Muscle of back (tissue), 11 donors: Measurements from ENCODE around the gene CLIC4. TPM values are rescaled to one million over a fixed set of nuclear protein-coding genes. Genes with fewer than 3 reads are reported as not detected.
A peak's percentile ranks its signal among the peaks of the same experiment; 100 is the strongest.
"Not testable (repeated sequence)": the region's sequence is repeated elsewhere in the genome, so short reads cannot be mapped to it uniquely, and the experiment has no call there.

Source experiments
- DNase-seq, 3 donors: peaks; one replicate each; pipeline versions ENCODE4 v3.0.0 to v3.0.0-alpha.2; 2013
- polyA plus RNA-seq, 10 donors: library from polyadenylated mRNA; unstranded; fragments of 120-200 nt; gene quantifications; one replicate each; pipeline ENCODE4 v1.2.1, GENCODE V29; 2013; ENCODE audit not compliant: insufficient read length in 10 of 10

The CLIC4 gene
- polyA plus RNA-seq, 10 donors = 119 to 173 (median 157) TPM

DNA sequence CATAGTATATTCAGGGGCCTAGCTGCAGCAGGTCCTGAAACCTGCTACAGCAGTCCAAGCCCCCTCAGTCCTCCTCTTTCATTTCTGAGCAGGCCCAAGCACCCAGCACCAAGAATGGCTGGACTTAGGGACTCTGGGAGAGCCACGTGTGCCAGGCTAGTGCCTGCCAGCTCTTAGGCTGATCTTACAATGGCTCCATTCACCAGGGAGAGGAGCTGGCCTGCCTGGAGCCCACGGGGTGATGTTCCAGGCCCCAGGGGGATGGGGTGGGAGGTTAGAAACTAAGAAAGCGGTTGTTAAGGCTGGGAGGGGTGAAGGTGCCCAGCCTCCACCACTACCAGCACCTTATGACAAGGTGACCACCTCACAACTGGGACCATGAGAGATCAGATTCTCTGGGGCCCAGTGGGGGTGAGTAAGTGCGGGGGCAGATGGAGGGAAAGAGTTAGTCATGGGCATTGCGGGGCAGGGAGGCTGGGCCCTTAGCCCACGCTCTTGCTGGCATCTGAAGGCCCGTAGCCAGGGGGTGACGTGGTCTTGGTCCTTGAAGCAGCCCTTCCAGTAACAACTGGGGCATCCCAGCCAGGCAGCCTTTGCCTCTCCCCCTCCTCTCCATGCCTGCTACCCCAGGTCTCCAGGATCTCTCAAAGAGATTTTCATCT, 30.3 kb upstream of the CLIC4 start:
- DNase-seq = no peak

GRCh38 chr1:24715658-24716057, 29.6 kb upstream of the CLIC4 start:
- DNase-seq = no peak

DNA sequence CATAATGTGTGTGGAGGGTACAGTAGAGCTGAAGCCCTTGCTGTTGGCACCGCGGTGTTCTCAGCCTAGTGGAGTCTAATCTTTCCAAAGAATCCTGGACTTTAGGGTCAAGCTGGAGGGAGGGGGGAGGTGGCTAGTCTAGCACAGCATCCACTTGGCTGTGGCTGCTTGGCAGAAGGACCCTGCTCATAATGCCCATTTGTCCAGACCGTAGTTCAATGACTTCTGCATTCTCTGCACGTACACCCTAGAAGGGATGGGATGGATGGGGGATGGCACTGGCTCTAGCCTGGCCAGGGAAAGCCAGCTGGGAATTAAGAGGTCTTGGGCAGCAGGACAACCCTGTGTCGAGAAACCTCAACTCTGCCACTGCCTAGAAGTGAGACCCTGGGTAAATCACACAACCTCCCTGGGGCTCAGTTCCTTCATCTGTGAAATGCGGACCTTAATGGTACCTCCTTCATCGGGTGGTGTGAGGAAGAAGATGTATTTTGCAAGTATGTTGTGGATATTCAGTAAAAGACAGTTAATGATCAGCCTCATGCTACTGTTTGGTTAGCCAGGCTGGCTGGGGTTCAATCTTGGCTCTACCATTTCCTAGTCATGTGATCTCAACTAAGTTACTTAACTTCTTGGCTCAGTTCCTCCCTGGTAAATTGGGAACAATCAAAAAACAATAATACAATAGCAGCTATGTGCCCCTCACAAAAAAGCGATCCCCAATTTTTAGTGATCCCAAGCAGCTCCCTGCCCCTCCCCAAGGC, 27.2 kb upstream of the CLIC4 start:
- no peak for DNase-seq

DNA sequence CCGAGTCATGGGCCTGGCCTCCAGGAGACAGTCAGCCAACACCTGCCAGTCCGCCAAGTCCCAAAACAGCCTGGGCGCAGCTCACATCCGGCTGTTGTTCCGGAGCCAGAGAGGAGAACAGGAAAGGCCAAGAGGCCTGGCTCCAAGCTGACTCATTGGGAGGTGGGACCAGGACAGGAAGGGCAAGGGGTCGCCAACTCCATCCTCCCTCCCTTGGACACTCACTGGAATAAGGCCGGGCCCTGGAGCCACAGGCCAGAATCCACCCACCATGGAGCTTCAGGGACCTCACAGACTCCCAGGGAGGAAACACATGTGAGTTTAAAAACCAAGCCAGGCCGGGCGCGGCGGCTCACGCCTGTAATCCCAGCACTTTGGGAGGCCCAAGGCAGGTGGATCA, 25.1 kb upstream of the CLIC4 start:
- DNase-seq = peak in 2 of 3 donors; percentile 68 to 81

DNA sequence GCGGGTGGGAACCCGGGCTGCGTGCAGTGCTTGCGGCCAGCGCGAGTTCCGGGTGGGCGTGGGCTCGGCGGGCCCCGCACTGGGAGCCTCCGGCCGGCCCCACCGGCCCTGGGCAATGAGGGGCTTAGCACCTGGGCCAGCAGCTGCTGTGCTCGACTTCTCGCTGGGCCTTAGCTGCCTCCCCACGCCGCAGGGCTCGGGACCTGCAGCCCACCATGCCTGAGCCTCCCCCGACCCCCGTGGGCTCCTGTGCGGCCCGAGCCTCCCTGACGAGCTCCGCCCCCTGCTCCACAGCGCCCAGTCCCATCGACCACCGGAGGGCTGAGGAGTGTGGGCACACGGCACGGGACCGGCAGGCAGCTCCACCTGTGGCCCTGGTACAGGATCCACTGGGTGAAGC, 23.7 kb upstream of the CLIC4 start:
- DNase-seq = no peak

GRCh38 chr1:24722073-24723035, 22.9 kb upstream of the CLIC4 start:
- DNase-seq = not testable (repeated sequence)

DNA sequence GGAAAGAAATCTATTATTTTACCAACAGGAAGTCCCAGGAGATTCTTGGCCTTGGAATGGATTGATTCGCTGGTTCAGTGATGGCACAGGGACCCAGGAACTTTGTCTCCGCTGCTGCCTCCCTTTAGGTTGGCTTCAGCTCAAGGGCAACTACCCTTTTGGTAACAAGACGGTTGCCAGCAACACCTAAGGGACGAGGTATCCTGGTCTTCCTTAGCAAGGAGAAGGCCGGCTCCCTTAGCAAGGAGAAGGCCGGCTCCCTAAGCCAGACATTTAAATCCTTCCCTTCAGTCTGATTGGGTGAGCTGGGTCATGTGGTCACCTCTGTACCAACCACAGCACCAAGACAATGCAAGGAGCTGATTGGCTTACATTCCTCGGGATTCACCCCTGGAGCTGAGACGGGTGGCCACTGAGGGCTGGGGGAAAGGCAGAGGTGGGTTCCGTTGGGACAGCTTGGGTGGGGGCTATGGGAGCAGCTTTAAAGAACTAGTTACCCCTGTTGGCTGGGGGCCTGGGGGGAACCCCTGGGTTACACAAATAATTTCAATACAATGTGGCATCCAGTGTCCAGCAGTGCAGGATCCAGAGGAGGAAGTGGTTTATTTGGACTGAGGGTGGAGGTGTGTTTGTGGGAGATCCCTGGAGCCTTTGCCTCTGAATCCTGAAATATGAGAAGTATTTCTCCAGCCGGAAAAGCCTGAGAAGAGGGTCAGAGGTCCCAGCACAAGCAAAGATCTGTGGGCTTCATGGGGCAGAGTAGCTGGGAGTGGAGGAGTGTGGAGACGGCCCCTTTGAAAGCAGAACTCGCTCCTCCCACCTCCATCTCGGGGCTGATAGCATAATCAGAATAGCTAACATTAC, 20.7 kb upstream of the CLIC4 start:
- peak in 1 of 3 donors; percentile 36 for DNase-seq

DNA sequence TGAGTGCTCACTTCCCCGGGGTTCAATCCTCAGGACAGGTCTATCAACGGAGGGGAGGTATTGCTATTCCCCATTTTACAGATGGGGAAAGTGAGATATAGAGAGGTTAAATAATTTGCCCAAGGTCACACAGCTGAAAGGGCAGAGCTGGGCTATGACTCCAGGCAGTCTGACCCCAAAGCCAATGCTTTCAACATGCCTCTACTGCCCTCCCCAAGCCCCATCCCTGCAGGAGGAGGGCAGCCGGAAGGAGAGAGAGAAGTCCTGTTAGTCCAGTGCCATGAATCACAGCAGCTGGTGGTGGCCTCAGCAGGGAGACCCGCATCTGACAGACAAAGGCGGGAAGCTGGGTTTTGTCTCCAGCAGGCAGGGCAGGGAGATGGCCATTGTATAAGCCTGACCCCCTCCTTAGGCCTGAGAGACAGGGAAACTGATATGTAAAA, 20.0 kb upstream of the CLIC4 start:
- no peak for DNase-seq

GRCh38 chr1:24726741-24727140, 18.5 kb upstream of the CLIC4 start:
- no peak for DNase-seq

GRCh38 chr1:24727501-24728216, 17.6 kb upstream of the CLIC4 start:
- DNase-seq = peak; percentile 40 to 72 (median 53)

DNA sequence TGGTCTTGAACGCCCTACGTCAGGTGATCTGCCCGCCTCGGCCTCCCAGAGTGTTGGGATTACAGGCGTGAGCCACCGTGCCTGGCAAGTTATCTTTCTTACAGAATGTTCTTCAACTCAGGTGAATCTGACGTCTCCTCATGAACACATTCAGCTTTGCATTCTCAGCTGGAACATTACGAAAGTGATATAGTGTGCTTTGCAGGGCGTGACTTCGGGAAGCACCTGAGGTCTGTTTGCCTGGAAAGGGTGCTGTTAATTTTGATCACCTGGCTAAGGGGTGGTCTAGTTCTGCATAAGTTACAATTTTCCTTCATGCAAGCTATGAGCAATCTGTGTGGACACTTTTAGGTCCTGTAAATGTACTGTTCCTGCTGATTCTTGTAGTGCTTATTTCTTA, 16.3 kb upstream of the CLIC4 start:
- no peak for DNase-seq

DNA sequence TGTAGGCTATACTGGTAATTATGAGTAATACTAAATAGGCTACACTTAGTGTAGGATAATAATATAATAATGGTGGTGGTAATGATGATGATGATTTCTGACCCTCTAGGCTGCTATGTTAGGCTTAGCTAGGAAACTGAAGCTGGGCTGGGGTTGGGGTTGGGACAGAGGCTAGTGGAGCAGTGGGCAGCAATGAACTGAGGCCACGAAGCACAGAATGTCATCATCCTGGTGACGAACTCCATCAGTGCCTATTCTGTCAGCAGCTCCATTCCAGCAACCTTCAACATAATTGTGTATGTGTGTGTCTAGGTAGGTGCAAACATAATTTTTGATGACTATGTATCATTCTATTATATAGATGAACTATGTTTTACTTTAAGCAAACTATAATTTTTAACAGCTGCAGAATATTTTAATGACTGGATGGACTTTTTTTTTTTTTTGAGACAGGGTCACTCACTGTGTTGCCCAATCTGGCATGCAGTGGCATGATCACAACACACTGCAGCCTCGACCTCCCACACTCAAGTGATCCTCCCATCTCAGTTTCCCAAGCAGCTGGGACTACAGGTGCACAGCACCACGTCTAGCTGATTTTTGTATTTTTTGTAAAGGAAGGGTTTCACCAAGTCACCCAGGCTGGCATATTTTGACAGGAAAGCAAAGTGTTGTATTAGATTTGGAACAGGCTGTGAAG, 12.9 kb upstream of the CLIC4 start:
- no peak for DNase-seq

DNA sequence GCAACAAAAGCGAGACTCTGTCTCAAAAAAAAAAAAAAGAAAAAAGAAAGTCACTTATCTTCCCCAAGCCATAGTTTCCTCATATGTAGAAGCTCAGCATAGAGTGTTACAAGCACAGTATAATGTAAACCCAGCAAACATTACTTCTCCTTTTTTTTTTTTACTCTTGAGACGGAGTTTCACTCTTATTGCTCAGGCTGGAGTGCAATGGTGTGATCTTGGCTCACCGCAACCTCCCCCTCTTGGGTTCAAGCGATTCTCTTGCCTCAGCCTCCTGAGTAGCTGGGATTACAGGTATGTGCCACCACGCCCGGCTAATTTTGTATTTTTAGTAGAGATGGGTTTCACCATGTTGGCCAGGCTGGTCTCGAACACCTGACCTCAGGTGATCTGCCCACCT, 11.9 kb upstream of the CLIC4 start:
- DNase-seq = not testable (repeated sequence)

DNA sequence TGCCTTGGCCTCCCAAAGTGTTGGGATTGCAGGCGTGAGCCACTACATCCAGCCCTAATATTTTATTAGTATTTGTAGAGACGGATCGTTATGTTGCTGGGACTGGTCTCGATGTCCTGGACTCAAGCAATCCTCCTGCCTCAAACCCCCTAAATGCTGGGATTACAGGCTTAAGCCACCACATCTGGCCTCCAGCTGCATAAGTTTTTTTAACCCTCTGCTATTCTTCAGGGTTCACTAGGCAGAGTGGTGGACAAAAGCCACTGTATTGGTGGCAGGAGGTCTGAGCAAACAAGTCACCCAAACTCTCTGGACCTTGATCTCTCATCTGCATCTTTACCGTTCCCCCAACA, 10.1 kb upstream of the CLIC4 start:
- peak in 1 of 3 donors; percentile 32 for DNase-seq

- DNase-seq = peak in 2 of 3 donors; percentile 68 to 79
These were observed 9.5 kb upstream of the CLIC4 start for GRCh38 chr1:24735509-24736375.

DNA sequence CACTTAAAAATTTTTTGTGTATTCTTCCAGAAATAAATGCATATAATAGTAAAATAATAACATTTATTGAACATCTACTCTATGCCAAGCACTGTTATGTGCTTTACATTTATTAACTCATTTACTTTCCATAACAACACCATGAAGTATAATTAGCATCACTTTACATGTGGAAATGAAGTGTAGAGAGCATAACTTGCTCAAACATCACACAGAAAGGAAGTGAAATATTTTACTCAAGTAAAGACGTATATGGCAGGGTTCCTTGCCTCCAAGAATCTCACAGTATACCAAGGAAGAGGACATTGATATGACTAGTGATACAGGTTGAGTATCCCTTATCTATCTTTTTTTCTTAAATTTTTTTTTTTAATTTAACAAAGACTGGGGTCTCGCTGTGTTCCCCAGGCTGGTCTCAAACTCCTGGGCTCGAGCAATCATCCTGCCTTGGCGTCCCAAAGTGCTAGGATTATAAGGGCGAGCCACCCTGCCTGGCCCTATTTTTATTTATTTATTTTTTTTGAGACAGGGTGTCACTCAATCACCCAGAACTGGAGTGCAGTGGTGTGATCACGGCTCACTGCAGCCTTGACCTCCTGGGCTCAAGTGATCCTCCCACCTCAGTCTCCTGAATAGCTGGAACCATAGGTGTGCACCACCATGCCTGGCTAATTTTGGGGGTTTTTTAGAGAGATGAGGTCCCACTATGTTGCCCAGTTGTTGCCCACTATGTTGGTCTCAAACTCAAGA, 7.7 kb upstream of the CLIC4 start:
- no peak for DNase-seq

DNA sequence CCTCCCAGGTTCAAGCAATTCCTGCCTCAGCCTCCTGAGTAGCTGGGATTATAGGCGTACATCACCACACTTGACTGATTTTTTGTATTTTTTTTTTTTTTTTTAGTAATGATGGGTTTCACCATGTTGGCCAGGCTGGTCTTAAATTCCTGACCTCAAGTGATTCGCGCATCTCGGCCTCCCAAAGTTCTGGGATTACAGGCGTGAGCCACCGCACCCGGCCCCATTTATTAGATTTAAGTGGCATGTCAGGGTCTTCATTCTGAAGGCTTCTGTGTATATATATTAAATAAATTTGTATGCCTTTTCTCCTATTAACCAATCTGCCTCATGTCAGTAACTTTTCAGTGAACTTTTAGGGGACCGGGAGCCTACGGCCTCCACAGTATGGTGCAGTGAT, 6.0 kb upstream of the CLIC4 start:
- DNase-seq = no peak
